Endothelial cell of umbilical vein (primary cell): ENCODE measurements around the gene SLC9C2. TPM values are rescaled to one million over a fixed set of nuclear protein-coding genes. Genes with fewer than 3 reads are reported as not detected.

Experiments used
- BruUV-seq: library from RNA; stranded (reverse); fragments of 400-500 nt; replicated peaks from 2 replicates; lab custom pipeline; 2021; lab: Mats Ljungman, UMichigan
- CTCF ChIA-PET: fragments of 300-600, 350-600 bp; sonication (Branson Sonifier 250); formaldehyde crosslinking; loops from one replicate; lab custom pipeline; 2021; ENCODE audit warnings: antibody characterized with exemption, inconsistent platforms; lab: Charles Lee
- POLR2A ChIA-PET: fragments of 300-600, 350-600 bp; sonication (Branson Sonifier 250); formaldehyde crosslinking; loops from one replicate; lab custom pipeline; 2021; ENCODE audit warnings: antibody characterized with exemption, inconsistent platforms; lab: Charles Lee
- DNase-seq: peaks from one replicate; pipeline ENCODE4 v3.0.0-alpha.2; 2011; ENCODE audit warnings: low read depth, low spot score
- FAIRE-seq: peaks from 2 replicates; lab custom pipeline; 2011; peaks lifted over from hg19 to GRCh38; lab: Jason Lieb, UNC
- H2AFZ ChIP-seq: 2 replicates; pipeline ENCODE4 v1.6.0; 2012; ENCODE audit warnings: low read depth, low read length, control low read depth, inconsistent platforms
- H3K27ac ChIP-seq: 2 replicates; pipeline ENCODE4 v1.5.1; 2011; ENCODE audit warnings: low read depth, mild to moderate bottlenecking, control low read depth, low read length, moderate library complexity; ENCODE audit not compliant: insufficient read depth
- H3K27me3 ChIP-seq, 2 experiments: 2 replicates each; pipeline versions ENCODE4 v1.6.0 to v1.6.1; 2011; ENCODE audit warnings: low read length in 2 of 2, mixed read lengths in 1 of 2; ENCODE audit not compliant: control insufficient read depth in 2 of 2, insufficient read depth in 2 of 2
- H3K36me3 ChIP-seq, 2 experiments: 2 replicates in 1 of 2; 3 replicates in 1 of 2; pipeline ENCODE4 v1.5.1; 2011; ENCODE audit warnings: low read length in 2 of 2, mild to moderate bottlenecking in 1 of 2, moderate library complexity in 1 of 2; ENCODE audit not compliant: control insufficient read depth in 2 of 2, insufficient read depth in 2 of 2; ENCODE audit errors: extremely low read depth in 1 of 2
- H3K4me1 ChIP-seq: 3 replicates; pipeline ENCODE4 v1.5.1; 2011; ENCODE audit warnings: mild to moderate bottlenecking, low read length; ENCODE audit not compliant: control insufficient read depth, insufficient read depth; ENCODE audit errors: extremely low read depth
- H3K4me2 ChIP-seq: 2 replicates; pipeline ENCODE4 v1.6.1; 2011; ENCODE audit warnings: low read length, control low read depth, mixed read lengths; ENCODE audit not compliant: insufficient read depth
- H3K4me3 ChIP-seq, 3 experiments: fragments of 200-600 bp in 1 of 3; sonication (generic), shearing (Covaris generic) in 1 of 3; replicated peaks in 1 of 3; 2 replicates each; pipeline ENCODE4 v1.5.1; 2011 to 2016; ENCODE audit warnings: control low read depth in 3 of 3, low read length in 3 of 3, mild to moderate bottlenecking in 2 of 3, inconsistent platforms in 1 of 3, low read depth in 1 of 3, moderate library complexity in 1 of 3; ENCODE audit not compliant: insufficient read depth in 1 of 3
- H3K79me2 ChIP-seq: 2 replicates; pipeline ENCODE4 v1.6.0; 2012; ENCODE audit warnings: low read length, inconsistent platforms; ENCODE audit not compliant: control insufficient read depth, insufficient read depth
- H3K9ac ChIP-seq: replicated peaks from 2 replicates; pipeline ENCODE3; 2011; ENCODE audit warnings: low read length, control low read depth; ENCODE audit not compliant: insufficient read depth; ENCODE audit errors: extremely low read depth
- H3K9me1 ChIP-seq: replicated peaks from 3 replicates; pipeline ENCODE4 v1.6.0; 2011; ENCODE audit warnings: mild to moderate bottlenecking, low read length; ENCODE audit not compliant: control insufficient read depth, insufficient read depth; ENCODE audit errors: extremely low read depth
- H3K9me3 ChIP-seq: replicated peaks from 2 replicates; pipeline ENCODE4 v1.5.1; 2012; ENCODE audit warnings: low read length, inconsistent platforms; ENCODE audit not compliant: control insufficient read depth, insufficient read depth
- H4K20me1 ChIP-seq: replicated peaks from 2 replicates; pipeline ENCODE3; 2011; ENCODE audit warnings: mild to moderate bottlenecking, low read length; ENCODE audit not compliant: control insufficient read depth, insufficient read depth; ENCODE audit errors: extremely low read depth
- CTCF ChIP-seq, 2 donors: IDR thresholded peaks; 1 replicate in 1 of 2; 2 replicates in 1 of 2; pipeline ENCODE4 v1.5.1; 2011; ENCODE audit warnings: low read length in 2 of 2, mild to moderate bottlenecking in 2 of 2, moderate library complexity in 2 of 2, control low read depth in 1 of 2, inconsistent platforms in 1 of 2, low read depth in 1 of 2; ENCODE audit not compliant: insufficient read depth in 1 of 2; ENCODE audit errors: extremely low read depth in 1 of 2
- EZH2 ChIP-seq: IDR thresholded peaks from 2 replicates; pipeline ENCODE4 v1.6.1; 2012; ENCODE audit warnings: borderline replicate concordance, low read depth, mild to moderate bottlenecking, moderate library complexity, low read length, inconsistent platforms; ENCODE audit not compliant: severe bottlenecking
- FOS ChIP-seq: IDR thresholded peaks from 2 replicates; pipeline ENCODE4 v1.6.1; 2011; ENCODE audit warnings: mild to moderate bottlenecking, low read length, moderate library complexity, borderline replicate concordance; ENCODE audit not compliant: insufficient read depth
- GATA2 ChIP-seq: IDR thresholded peaks from 2 replicates; pipeline ENCODE4 v1.7.0; 2011; ENCODE audit warnings: low read depth, mild to moderate bottlenecking, moderate library complexity, mixed read lengths, low read length; ENCODE audit not compliant: insufficient read length, insufficient read depth
- JUN ChIP-seq: IDR thresholded peaks from 2 replicates; pipeline ENCODE4 v1.6.1; 2011; ENCODE audit warnings: borderline replicate concordance, low read depth; ENCODE audit not compliant: insufficient read length, insufficient read depth
- MAX ChIP-seq: IDR thresholded peaks from 2 replicates; pipeline ENCODE4 v1.6.1; 2011; ENCODE audit not compliant: insufficient read depth, insufficient read length
- MYC ChIP-seq: IDR thresholded peaks from one replicate; pipeline ENCODE4 v1.6.1; 2011; ENCODE audit warnings: mild to moderate bottlenecking, low read depth, low read length
- POLR2A ChIP-seq: IDR thresholded peaks from 2 replicates; pipeline ENCODE4 v1.6.1; 2012; ENCODE audit warnings: low read depth, mild to moderate bottlenecking, control low read depth, low read length
- POLR2AphosphoS5 ChIP-seq: IDR thresholded peaks from 2 replicates; pipeline ENCODE4 v1.6.1; 2012; ENCODE audit warnings: low read depth, mild to moderate bottlenecking, control low read depth, low read length, moderate library complexity; ENCODE audit not compliant: insufficient read depth
- dilution Hi-C: fragments of 300-500 bp; cut with MboI; formaldehyde crosslinking; loops from one replicate; pipeline ENCODE4 v1.15.0; 2019; ENCODE audit warnings: low sequenced_read_pairs; ENCODE audit not compliant: extremely low pct_ligation_motif_present
- intact Hi-C: fragments of 100-400 bp; cut with micrococcal nuclease; formaldehyde crosslinking; loops from one replicate; pipeline ENCODE4 v1.10.0; 2022
- polyA plus RNA-seq, 4 experiments: library from polyadenylated mRNA; depleted of rRNA in 3 of 4; stranded (reverse) in 3 of 4; unstranded in 1 of 4; fragments of >200 nt; gene quantifications; 2 replicates each; pipeline versions ENCODE4 v1.2.1 to v1.2.3, GENCODE V29; 2011 to 2012; ENCODE audit warnings: missing spikeins in 1 of 4
- total RNA-seq: library from RNA; stranded (reverse); gene quantifications from 2 replicates; pipeline ENCODE4 v1.2.3, GENCODE V29; 2021

Gene SLC9C2
- total and polyA plus RNA-seq, 2 donors (not counting 3 experiments of a cell fraction or from before 2014, with no cell fraction given), result 0.15 TPM; not detected in 1

- H3K9me3 ChIP-seq, result no peaks in the 10 kb centered on the region
- no peak overlapping the region for H3K4me2 ChIP-seq
- H3K27ac ChIP-seq, result no peak overlapping the region
- H4K20me1 ChIP-seq, result no peaks in the 10 kb centered on the region
- H3K36me3 ChIP-seq, result no peaks in the 10 kb centered on the region
- no TSS peak for BruUV-seq
- dilution Hi-C loops, result no loop called here
- TF ChIP-seq EZH2 (no peak), MYC (no peak), JUN (no peak), POLR2A (no peak), FOS (no peak)
- ChIA-PET CTCF (no interaction called here), POLR2A (interaction anchor here (1.2 kb wide), 1 partner anchor 9 kb away, joined by 3 read pairs; no protein-coding TSS in a partner anchor)
- FAIRE-seq (no peak), DNase-seq (no peak)
- H3K9ac ChIP-seq, result no peak overlapping the region
- no peak overlapping the region for H2AFZ ChIP-seq
- no peaks in the 10 kb centered on the region for H3K27me3 ChIP-seq
- peaks cover 27% of the 10 kb centered on the region for H3K4me1 ChIP-seq
- no peak overlapping the region for H3K4me3 ChIP-seq
- no peaks in the 10 kb centered on the region for H3K79me2 ChIP-seq
- intact Hi-C loops, result no loop called here
- no peaks in the 10 kb centered on the region for H3K9me1 ChIP-seq
Measured at GRCh38 chr1:173553312-173553711, 49.6 kb downstream of the SLC9C2 start.

GRCh38 chr1:173551699-173552098 lies 51.2 kb downstream of the SLC9C2 start:
- H3K79me2 ChIP-seq, result no peaks in the 10 kb centered on the region
- H3K9me3 ChIP-seq, result no peaks in the 10 kb centered on the region
- FAIRE-seq (no peak), DNase-seq (no peak)
- H2AFZ ChIP-seq, result no peak overlapping the region
- TF ChIP-seq MYC (no peak), EZH2 (no peak), POLR2AphosphoS5 (no peak), CTCF (IDR thresholded peaks at IDR 0.05; ENCODE audit: extremely low read depth in 1 of 2, insufficient read depth in 1 of 2, low read depth in 1 of 2, low read length in 2 of 2) (no peak), JUN (no peak), POLR2A (no peak), FOS (no peak), MAX (no peak), GATA2 (no peak)
- no peak overlapping the region for H3K4me2 ChIP-seq
- H3K36me3 ChIP-seq, result no peaks in the 10 kb centered on the region
- no peaks in the 10 kb centered on the region for H4K20me1 ChIP-seq
- intact Hi-C loops (no loop called here), dilution Hi-C loops (no loop called here)
- CTCF ChIA-PET, result interaction anchor here (0.9 kb wide), 1 partner anchor 100 kb away, joined by 3 read pairs; no protein-coding TSS in a partner anchor
- H3K4me3 ChIP-seq, result no peak overlapping the region
- H3K27me3 ChIP-seq, result no peaks in the 10 kb centered on the region
- H3K4me1 ChIP-seq, result peaks cover 27% of the 10 kb centered on the region
- no peak overlapping the region for H3K27ac ChIP-seq
- no peaks in the 10 kb centered on the region for H3K9me1 ChIP-seq
- no peak overlapping the region for H3K9ac ChIP-seq
- POLR2A ChIA-PET, result no interaction called here
- no TSS peak for BruUV-seq
